AG10803 (cell line): ENCODE data around the gene SPTAN1.

Experiments used
- DNase-seq: peaks from one replicate; pipeline ENCODE4 v3.0.0; 2010; ENCODE audit warnings: low read depth
- H3K4me3 ChIP-seq: 2 replicates; pipeline ENCODE4 v1.5.1; 2011; ENCODE audit warnings: mild to moderate bottlenecking, low read length, control low read depth
- CTCF ChIP-seq: conservative IDR thresholded peaks from 2 replicates; pipeline ENCODE4 v1.5.1; 2011; ENCODE audit warnings: mild to moderate bottlenecking, low read length, control low read depth, inconsistent platforms

The SPTAN1 gene

GRCh38 chr9:128636556-128637530 lies 84.5 kb downstream of the SPTAN1 start:
- no peak overlapping the region for H3K4me3 ChIP-seq
- no peak for DNase-seq
- TF ChIP-seq CTCF, result no peak

- H3K4me3 ChIP-seq, result no peak overlapping the region
- no peak for TF ChIP-seq CTCF
- peak; percentile 45 for DNase-seq
Observed at GRCh38 chr9:128637656-128638055, 85.3 kb downstream of the SPTAN1 start.

GRCh38 chr9:128638580-128638979 lies 86.2 kb downstream of the SPTAN1 start:
- no peak overlapping the region for H3K4me3 ChIP-seq
- TF ChIP-seq CTCF, result no peak
- DNase-seq, result no peak

GRCh38 chr9:128640603-128641002 lies 88.2 kb downstream of the SPTAN1 start:
- DNase-seq, result no peak
- no peak for TF ChIP-seq CTCF
- no peak overlapping the region for H3K4me3 ChIP-seq

GRCh38 chr9:128642675-128643245 lies 90.4 kb downstream of the SPTAN1 start:
- no peak for DNase-seq
- H3K4me3 ChIP-seq, result no peak overlapping the region
- no peak for TF ChIP-seq CTCF

- no peak overlapping the region for H3K4me3 ChIP-seq
- no peak for DNase-seq
- TF ChIP-seq CTCF, result no peak
Observed at GRCh38 chr9:128643519-128644300, 91.3 kb downstream of the SPTAN1 start.
